HepG2 (cell line): ENCODE results near the gene CSTF3. TPM values are rescaled to one million over a fixed set of nuclear protein-coding genes. Genes with fewer than 3 reads are reported as not detected.
"Not testable (repeated sequence)": the region's sequence is repeated elsewhere in the genome, so short reads cannot be mapped to it uniquely, and the experiment has no call there.

Experiments
- ATAC-seq: fragments of 200-7000 bp; cut with Tn5 transposase; 3 replicates; pipeline ENCODE4 v1.9.1; 2020; ENCODE audit warnings: mild to moderate bottlenecking, moderate library complexity
- BruUV-seq: library from RNA; stranded (reverse); fragments of 400-500 nt; replicated peaks from 2 replicates; lab custom pipeline; 2021; lab: Mats Ljungman, UMichigan
- CTCF ChIA-PET: fragments of 300-600 bp; formaldehyde crosslinking; extraction: SDS; loops from one replicate; lab custom pipeline; 2021; ENCODE audit warnings: low total read pairs, inconsistent platforms, low intra/inter-chr PET ratio; lab: Yijun Ruan, JAX
- POLR2A ChIA-PET: fragments of 350-600 bp; sonication (Branson Sonifier 250); formaldehyde crosslinking; loops from one replicate; lab custom pipeline; 2020; ENCODE audit warnings: antibody characterized with exemption, inconsistent platforms; lab: Yijun Ruan, JAX
- DNase-seq: peaks from one replicate; pipeline ENCODE4 v3.0.0-alpha.2; 2015; ENCODE audit warnings: low spot score
- FAIRE-seq: peaks from 3 replicates; lab custom pipeline; 2011; peaks lifted over from hg19 to GRCh38; lab: Jason Lieb, UNC
- H2AFZ ChIP-seq: one replicate; pipeline ENCODE4 v1.6.1; 2011; ENCODE audit warnings: low read length, inconsistent platforms
- H3K27ac ChIP-seq: fragments of 300-600 bp; 3 replicates; pipeline ENCODE4 v1.8.0; 2011; ENCODE audit warnings: mixed run types, mild to moderate bottlenecking, mixed read lengths, low read length, inconsistent platforms; ENCODE audit not compliant: insufficient read depth; ENCODE audit errors: extremely low read length
- H3K27me3 ChIP-seq, 2 experiments: fragments of 200-600 bp in 1 of 2; 2 replicates in 1 of 2; 3 replicates in 1 of 2; pipeline versions ENCODE4 v1.6.0 to v1.8.0; 2011; ENCODE audit warnings: low read length in 2 of 2, mild to moderate bottlenecking in 2 of 2, moderate library complexity in 2 of 2, inconsistent platforms in 1 of 2; ENCODE audit not compliant: insufficient read depth in 2 of 2, control insufficient read depth in 1 of 2
- H3K36me3 ChIP-seq, 2 experiments: fragments of 200-600 bp in 1 of 2; replicated peaks in 1 of 2; 2 replicates in 1 of 2; 3 replicates in 1 of 2; pipeline versions ENCODE4 v1.5.1 to v1.8.0; 2011; ENCODE audit warnings: low read length in 2 of 2, inconsistent platforms in 1 of 2; ENCODE audit not compliant: insufficient read depth in 2 of 2, control insufficient read depth in 1 of 2
- H3K4me1 ChIP-seq: 2 replicates; pipeline ENCODE4 v1.5.1; 2012; ENCODE audit warnings: low read length, inconsistent platforms; ENCODE audit not compliant: insufficient read depth
- H3K4me2 ChIP-seq: 2 replicates; pipeline ENCODE4 v1.6.0; 2011; ENCODE audit warnings: low read depth, low read length, inconsistent platforms
- H3K4me3 ChIP-seq, 3 experiments: fragments of 200-600 bp in 1 of 3; sonication (generic), shearing (Covaris generic) in 1 of 3; replicated peaks in 1 of 3; 2 replicates each; pipeline ENCODE4 v1.5.1; 2011 to 2016; ENCODE audit warnings: low read length in 3 of 3, inconsistent platforms in 2 of 3, low read depth in 2 of 3, mild to moderate bottlenecking in 2 of 3, control low read depth in 1 of 3, mixed read lengths in 1 of 3; ENCODE audit not compliant: insufficient read depth in 1 of 3
- H3K79me2 ChIP-seq: one replicate; pipeline ENCODE4 v1.6.1; 2011; ENCODE audit warnings: low read length, inconsistent platforms; ENCODE audit not compliant: insufficient read depth
- H3K9ac ChIP-seq: 2 replicates; pipeline ENCODE4 v1.6.0; 2011; ENCODE audit warnings: mild to moderate bottlenecking, low read depth, low read length, inconsistent platforms; ENCODE audit not compliant: insufficient read depth
- H3K9me3 ChIP-seq: 2 replicates; pipeline ENCODE4 v1.5.1; 2012; ENCODE audit warnings: mild to moderate bottlenecking, low read length
- H4K20me1 ChIP-seq: 2 replicates; pipeline ENCODE4 v1.6.0; 2011; ENCODE audit warnings: inconsistent platforms, mild to moderate bottlenecking, low read length, moderate library complexity; ENCODE audit not compliant: insufficient read depth
- FOXP4 ChIP-seq: sonication (generic); formaldehyde crosslinking; IDR thresholded peaks from 2 replicates; pipeline ENCODE4 v1.4.0; 2020; ENCODE audit warnings: missing genetic modification reagents
- KDM2A ChIP-seq: sonication (generic); formaldehyde crosslinking; IDR thresholded peaks from 2 replicates; pipeline ENCODE4 v1.4.0; 2020; ENCODE audit warnings: low read depth, missing genetic modification reagents, borderline replicate concordance
- MEIS1 ChIP-seq: sonication (generic); formaldehyde crosslinking; IDR thresholded peaks from 2 replicates; pipeline ENCODE4 v1.9.0; 2021; ENCODE audit warnings: mild to moderate bottlenecking, missing genetic modification reagents, moderate library complexity, borderline replicate concordance
- TBX3 ChIP-seq: fragments of 450-650 bp; IDR thresholded peaks from 2 replicates; pipeline ENCODE4 v1.6.1; 2017; ENCODE audit warnings: antibody characterized with exemption, mild to moderate bottlenecking, inconsistent platforms, borderline replicate concordance
- ZNF180 ChIP-seq: sonication (generic); formaldehyde crosslinking; IDR thresholded peaks from 2 replicates; pipeline ENCODE4 v1.4.0; 2020; ENCODE audit warnings: low read depth, missing genetic modification reagents, borderline replicate concordance
- ZNF235 ChIP-seq: sonication (generic); formaldehyde crosslinking; IDR thresholded peaks from 2 replicates; pipeline ENCODE4 v1.8.1; 2023; ENCODE audit warnings: mild to moderate bottlenecking, missing genetic modification reagents, borderline replicate concordance
- ZNF589 ChIP-seq: sonication (generic); formaldehyde crosslinking; conservative IDR thresholded peaks from 2 replicates; pipeline ENCODE4 v1.8.0; 2022; ENCODE audit warnings: mild to moderate bottlenecking, moderate library complexity, missing genetic modification reagents
- ZNF776 ChIP-seq: sonication (generic); formaldehyde crosslinking; IDR thresholded peaks from 2 replicates; pipeline ENCODE4 v1.4.0; 2020; ENCODE audit warnings: mild to moderate bottlenecking, missing genetic modification reagents
- WGBS: methylation state at CpG from one replicate; pipeline ENCODE4 v1.1.6; 2017; ENCODE audit warnings: low lambda C conversion rate; 5-methylcytosine and 5-hydroxymethylcytosine counted together
- in situ Hi-C: cut with HindIII; loops from 2 replicates; pipeline ENCODE4 v1.10.0; 2017; ENCODE audit warnings: low pct_unique_long_range_greater_than_20kb; ENCODE audit not compliant: extremely low pct_ligation_motif_present
- intact Hi-C: fragments of 100-400 bp; cut with micrococcal nuclease; formaldehyde crosslinking; loops from one replicate; pipeline ENCODE4 v1.10.0; 2022; ENCODE audit not compliant: unreplicated experiment
- polyA plus RNA-seq, 8 experiments: library from polyadenylated mRNA; depleted of rRNA in 3 of 8; stranded (reverse) in 7 of 8; unstranded in 1 of 8; fragments of >200 nt; fragmentation: Illumina TruSeq in 4 of 8; extraction: Trizol in 4 of 8; gene quantifications; 2 replicates each; pipeline versions ENCODE4 v1.2.1 to v1.2.3, GENCODE V29; 2011 to 2016; ENCODE audit warnings: low read depth in 4 of 8, missing spikeins in 1 of 8, mixed read lengths in 1 of 8; ENCODE audit not compliant: insufficient read depth in 1 of 8
- total RNA-seq, 5 experiments: library from RNA; depleted of rRNA; stranded (reverse); fragments of >200 nt; fragmentation: Illumina TruSeq; extraction: Trizol; gene quantifications; 2 replicates each; pipeline ENCODE4 v1.2.3, GENCODE V29; 2016; ENCODE audit warnings: low read depth in 1 of 5

The CSTF3 gene
- total and polyA plus RNA-seq, 2 of the 13 experiments (the other 11 are each of a cell fraction or from before 2014, with no cell fraction given): 21.5 to 43.6 TPM

- Histone ChIP-seq H3K79me2 (no peaks in the 10 kb centered on the region), H3K4me2 (no peak overlapping the region), H4K20me1 (no peaks in the 10 kb centered on the region), H3K27ac (no peak overlapping the region), H3K36me3 (no peaks in the 10 kb centered on the region), H3K27me3 (no peaks in the 10 kb centered on the region), H2AFZ (no peak overlapping the region), H3K4me1 (peaks cover 15% of the 10 kb centered on the region), H3K4me3 (no peak overlapping the region), H3K9me3 (no peaks in the 10 kb centered on the region), H3K9ac (no peak overlapping the region)
- 76% methylated on average over 6 of the region's 8 CpGs for WGBS
- CTCF ChIA-PET: no interaction called here
- TF ChIP-seq ZNF235 (CRISPR knock-in tag) (no peak), FOXP4 (no peak), MEIS1 (CRISPR knock-in tag) (no peak), ZNF776 (no peak), KDM2A (CRISPR knock-in tag) (no peak), ZNF589 (CRISPR knock-in tag) (no peak), TBX3 (no peak), ZNF180 (CRISPR knock-in tag) (no peak)
- POLR2A ChIA-PET: no interaction called here
- no TSS peak for BruUV-seq
- no peak for DNase-seq
- intact Hi-C loops (no loop called here), in situ Hi-C loops (no loop called here)
- no peak for FAIRE-seq
- ATAC-seq: no peak
Measured at GRCh38 chr11:33177676-33178336, 16.5 kb upstream of the CSTF3 start.

GRCh38 chr11:33176760-33177159 is 15.5 kb upstream of the CSTF3 start:
- H3K79me2 ChIP-seq, H3K27me3 ChIP-seq, H3K36me3 ChIP-seq, DNase-seq, H2AFZ ChIP-seq, H3K4me3 ChIP-seq, H3K4me2 ChIP-seq, H3K9ac ChIP-seq, BruUV-seq, POLR2A ChIA-PET, H3K27ac ChIP-seq, H3K9me3 ChIP-seq, FAIRE-seq, ATAC-seq, intact Hi-C loops, H3K4me1 ChIP-seq, H4K20me1 ChIP-seq, CTCF ChIA-PET, in situ Hi-C loops: not testable (repeated sequence)
- 90% methylated on average over 5 of the region's 5 CpGs for WGBS
